GM12801 (cell line): Measurements from ENCODE around the gene ALB.

Experiments used
- TF ChIP-seq, protein P1 (sequence below): IDR thresholded peaks from one replicate; pipeline ENCODE4 v1.5.1; 2011; ENCODE audit warnings: control low read depth; ENCODE audit not compliant: insufficient read length; ENCODE audit errors: extremely low read depth

The ALB gene

DNA sequence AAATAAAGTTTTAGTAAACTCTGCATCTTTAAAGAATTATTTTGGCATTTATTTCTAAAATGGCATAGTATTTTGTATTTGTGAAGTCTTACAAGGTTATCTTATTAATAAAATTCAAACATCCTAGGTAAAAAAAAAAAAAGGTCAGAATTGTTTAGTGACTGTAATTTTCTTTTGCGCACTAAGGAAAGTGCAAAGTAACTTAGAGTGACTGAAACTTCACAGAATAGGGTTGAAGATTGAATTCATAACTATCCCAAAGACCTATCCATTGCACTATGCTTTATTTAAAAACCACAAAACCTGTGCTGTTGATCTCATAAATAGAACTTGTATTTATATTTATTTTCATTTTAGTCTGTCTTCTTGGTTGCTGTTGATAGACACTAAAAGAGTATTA lies 370 bp downstream of the ALB start:
- TF ChIP-seq, protein P1, sequence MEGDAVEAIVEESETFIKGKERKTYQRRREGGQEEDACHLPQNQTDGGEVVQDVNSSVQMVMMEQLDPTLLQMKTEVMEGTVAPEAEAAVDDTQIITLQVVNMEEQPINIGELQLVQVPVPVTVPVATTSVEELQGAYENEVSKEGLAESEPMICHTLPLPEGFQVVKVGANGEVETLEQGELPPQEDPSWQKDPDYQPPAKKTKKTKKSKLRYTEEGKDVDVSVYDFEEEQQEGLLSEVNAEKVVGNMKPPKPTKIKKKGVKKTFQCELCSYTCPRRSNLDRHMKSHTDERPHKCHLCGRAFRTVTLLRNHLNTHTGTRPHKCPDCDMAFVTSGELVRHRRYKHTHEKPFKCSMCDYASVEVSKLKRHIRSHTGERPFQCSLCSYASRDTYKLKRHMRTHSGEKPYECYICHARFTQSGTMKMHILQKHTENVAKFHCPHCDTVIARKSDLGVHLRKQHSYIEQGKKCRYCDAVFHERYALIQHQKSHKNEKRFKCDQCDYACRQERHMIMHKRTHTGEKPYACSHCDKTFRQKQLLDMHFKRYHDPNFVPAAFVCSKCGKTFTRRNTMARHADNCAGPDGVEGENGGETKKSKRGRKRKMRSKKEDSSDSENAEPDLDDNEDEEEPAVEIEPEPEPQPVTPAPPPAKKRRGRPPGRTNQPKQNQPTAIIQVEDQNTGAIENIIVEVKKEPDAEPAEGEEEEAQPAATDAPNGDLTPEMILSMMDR: no peak

DNA sequence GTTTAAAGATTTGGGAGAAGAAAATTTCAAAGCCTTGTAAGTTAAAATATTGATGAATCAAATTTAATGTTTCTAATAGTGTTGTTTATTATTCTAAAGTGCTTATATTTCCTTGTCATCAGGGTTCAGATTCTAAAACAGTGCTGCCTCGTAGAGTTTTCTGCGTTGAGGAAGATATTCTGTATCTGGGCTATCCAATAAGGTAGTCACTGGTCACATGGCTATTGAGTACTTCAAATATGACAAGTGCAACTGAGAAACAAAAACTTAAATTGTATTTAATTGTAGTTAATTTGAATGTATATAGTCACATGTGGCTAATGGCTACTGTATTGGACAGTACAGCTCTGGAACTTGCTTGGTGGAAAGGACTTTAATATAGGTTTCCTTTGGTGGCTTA lies 1.1 kb downstream of the ALB start:
- TF ChIP-seq, protein P1: no peak

DNA sequence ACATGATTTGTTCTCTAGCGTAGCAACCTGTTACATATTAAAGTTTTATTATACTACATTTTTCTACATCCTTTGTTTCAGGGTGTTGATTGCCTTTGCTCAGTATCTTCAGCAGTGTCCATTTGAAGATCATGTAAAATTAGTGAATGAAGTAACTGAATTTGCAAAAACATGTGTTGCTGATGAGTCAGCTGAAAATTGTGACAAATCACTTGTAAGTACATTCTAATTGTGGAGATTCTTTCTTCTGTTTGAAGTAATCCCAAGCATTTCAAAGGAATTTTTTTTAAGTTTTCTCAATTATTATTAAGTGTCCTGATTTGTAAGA lies 2.4 kb downstream of the ALB start:
- TF ChIP-seq, protein P1: no peak

DNA sequence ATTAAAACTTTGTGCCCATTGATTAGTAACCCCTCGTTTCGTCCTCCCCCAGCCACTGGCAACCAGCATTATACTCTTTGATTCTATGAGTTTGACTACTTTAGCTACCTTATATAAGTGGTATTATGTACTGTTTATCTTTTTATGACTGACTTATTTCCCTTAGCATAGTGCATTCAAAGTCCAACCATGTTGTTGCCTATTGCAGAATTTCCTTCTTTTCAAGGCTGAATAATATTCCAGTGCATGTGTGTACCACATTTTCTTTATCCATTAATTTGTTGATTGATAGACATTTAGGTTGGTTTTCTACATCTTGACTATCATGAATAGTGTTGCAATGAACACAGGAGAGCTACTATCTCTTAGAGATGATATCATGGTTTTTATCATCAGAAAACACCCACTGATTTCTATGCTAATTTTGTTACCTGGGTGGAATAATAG lies 3.2 kb downstream of the ALB start:
- TF ChIP-seq, protein P1: no peak

DNA sequence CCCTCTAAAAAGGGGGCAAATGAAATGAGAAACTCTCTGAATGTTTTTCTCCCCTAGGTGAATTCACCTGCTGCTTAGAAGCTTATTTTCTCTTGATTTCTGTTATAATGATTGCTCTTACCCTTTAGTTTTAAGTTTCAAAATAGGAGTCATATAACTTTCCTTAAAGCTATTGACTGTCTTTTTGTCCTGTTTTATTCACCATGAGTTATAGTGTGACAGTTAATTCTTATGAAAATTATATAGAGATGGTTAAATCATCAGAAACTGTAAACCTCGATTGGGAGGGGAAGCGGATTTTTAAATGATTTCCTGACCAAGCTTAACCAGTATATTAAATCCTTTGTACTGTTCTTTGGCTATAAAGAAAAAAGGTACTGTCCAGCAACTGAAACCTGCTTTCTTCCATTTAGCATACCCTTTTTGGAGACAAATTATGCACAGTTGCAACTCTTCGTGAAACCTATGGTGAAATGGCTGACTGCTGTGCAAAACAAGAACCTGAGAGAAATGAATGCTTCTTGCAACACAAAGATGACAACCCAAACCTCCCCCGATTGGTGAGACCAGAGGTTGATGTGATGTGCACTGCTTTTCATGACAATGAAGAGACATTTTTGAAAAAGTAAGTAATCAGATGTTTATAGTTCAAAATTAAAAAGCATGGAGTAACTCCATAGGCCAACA lies 4.2 kb downstream of the ALB start:
- TF ChIP-seq, protein P1: no peak

DNA sequence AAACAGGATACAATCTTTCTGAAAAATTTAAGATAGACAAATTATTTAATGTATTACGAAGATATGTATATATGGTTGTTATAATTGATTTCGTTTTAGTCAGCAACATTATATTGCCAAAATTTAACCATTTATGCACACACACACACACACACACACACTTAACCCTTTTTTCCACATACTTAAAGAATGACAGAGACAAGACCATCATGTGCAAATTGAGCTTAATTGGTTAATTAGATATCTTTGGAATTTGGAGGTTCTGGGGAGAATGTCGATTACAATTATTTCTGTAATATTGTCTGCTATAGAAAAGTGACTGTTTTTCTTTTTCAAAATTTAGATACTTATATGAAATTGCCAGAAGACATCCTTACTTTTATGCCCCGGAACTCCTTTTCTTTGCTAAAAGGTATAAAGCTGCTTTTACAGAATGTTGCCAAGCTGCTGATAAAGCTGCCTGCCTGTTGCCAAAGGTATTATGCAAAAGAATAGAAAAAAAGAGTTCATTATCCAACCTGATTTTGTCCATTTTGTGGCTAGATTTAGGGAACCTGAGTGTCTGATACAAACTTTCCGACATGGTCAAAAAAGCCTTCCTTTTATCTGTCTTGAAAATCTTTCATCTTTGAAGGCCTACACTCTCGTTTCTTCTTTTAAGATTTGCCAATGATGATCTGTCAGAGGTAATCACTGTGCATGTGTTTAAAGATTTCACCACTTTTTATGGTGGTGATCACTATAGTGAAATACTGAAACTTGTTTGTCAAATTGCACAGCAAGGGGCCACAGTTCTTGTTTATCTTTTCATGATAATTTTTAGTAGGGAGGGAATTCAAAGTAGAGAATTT lies 5.2 kb downstream of the ALB start:
- TF ChIP-seq, protein P1: no peak

DNA sequence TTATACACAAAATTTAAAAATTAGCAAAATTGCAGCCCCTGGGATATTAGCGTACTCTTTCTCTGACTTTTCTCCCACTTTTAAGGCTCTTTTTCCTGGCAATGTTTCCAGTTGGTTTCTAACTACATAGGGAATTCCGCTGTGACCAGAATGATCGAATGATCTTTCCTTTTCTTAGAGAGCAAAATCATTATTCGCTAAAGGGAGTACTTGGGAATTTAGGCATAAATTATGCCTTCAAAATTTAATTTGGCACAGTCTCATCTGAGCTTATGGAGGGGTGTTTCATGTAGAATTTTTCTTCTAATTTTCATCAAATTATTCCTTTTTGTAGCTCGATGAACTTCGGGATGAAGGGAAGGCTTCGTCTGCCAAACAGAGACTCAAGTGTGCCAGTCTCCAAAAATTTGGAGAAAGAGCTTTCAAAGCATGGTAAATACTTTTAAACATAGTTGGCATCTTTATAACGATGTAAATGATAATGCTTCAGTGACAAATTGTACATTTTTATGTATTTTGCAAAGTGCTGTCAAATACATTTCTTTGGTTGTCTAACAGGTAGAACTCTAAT lies 6.0 kb downstream of the ALB start:
- TF ChIP-seq, protein P1: no peak
